ENCODE results near the gene GLT6D1. TPM values are rescaled to one million over a fixed set of nuclear protein-coding genes. Genes with fewer than 3 reads are reported as not detected.

GLT6D1 gene
- total and polyA plus RNA-seq, 2 of the 4 experiments (the other 2 are of a cell fraction), result not detected

DNA sequence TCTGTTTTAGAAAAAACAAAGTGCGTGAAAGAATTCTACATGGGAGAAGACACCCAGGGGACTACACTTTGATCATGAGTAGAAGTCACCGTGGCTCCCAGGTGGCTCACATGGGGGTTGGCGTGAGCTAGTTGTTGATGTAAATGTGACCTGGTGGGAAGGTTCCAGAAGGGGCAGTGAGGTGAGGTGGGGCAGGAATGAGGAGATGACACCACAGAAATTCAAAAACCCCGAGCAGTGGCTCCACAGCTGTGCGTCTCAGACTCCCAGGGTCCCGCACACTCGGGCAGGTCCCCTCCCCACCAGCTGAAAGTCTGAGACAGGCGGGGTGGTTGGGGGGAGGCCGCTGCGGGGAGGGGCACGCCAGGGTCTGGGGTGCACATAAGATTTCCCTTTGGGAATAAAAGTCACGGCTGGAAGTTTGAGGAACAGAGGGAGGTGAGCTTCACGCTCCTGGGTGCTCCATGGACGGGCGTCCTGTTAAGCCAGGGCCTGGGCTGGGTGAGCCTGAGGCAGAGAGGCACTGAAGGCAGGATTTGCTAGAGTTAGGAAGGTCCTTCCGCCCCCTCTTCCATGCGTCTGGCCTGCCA is 29.9 kb downstream of the GLT6D1 start:
- POLR2A ChIA-PET (ENCODE audit: unreplicated experiment), result no interaction called here
- Histone ChIP-seq H3K79me1 (ENCODE audit: low read depth in 1 of 2, low read length in 2 of 2) (no peaks in the 10 kb centered on the region), H3K9me1 (ENCODE audit: insufficient read depth, low read length) (no peaks in the 10 kb centered on the region)

More for the DNA sequence above, 29.9 kb downstream of the GLT6D1 start:
- H3K27me3 ChIP-seq (ENCODE audit: control insufficient read depth, insufficient read depth, low read length), result no peaks in the 10 kb centered on the region; the same call in 1 of the 2 replicates
- H3K14ac ChIP-seq (replicated peaks; ENCODE audit: low read depth, low read length), result no peak overlapping the region
- WGBS, 2 experiments (ENCODE audit: extremely low coverage in 2 of 2, insufficient read length in 1 of 2), result 74% methylated on average over 2 of the region's 17 CpGs; no CpG with 5 or more reads in 1 of the 2 experiments
- H2BK20ac ChIP-seq (ENCODE audit: low read depth, low read length), result no peak overlapping the region
- dilution Hi-C loops (cut with HindIII; ENCODE audit: low sequenced_read_pairs, unreplicated experiment), result no loop called here
- H3K4me2 ChIP-seq (ENCODE audit: low read depth, low read length), result no peak overlapping the region
- H3K4me1 ChIP-seq (ENCODE audit: control insufficient read depth, insufficient read depth, low read length), result no peaks in the 10 kb centered on the region
- no peak for TF ChIP-seq MAZ (IDR thresholded peaks at IDR 0.05; ENCODE audit: borderline replicate concordance, low read depth, low read length)
- no peak overlapping the region for H3K18ac ChIP-seq (ENCODE audit: low read depth, low read length)
- H3K9me3 ChIP-seq (ENCODE audit: control insufficient read depth, insufficient read depth, low read length), result no peaks in the 10 kb centered on the region
- no peaks in the 10 kb centered on the region for H4K20me1 ChIP-seq (ENCODE audit: insufficient read depth, low read length)
- H4K91ac ChIP-seq (ENCODE audit: insufficient read depth, low read depth, low read length), result no peak overlapping the region
- H3K9ac ChIP-seq (ENCODE audit: low read depth, low read length), result no peak overlapping the region
- H3K56ac ChIP-seq (ENCODE audit: extremely low read depth, insufficient read depth, low read length), result no peak overlapping the region
- no peak overlapping the region for H2BK5ac ChIP-seq (ENCODE audit: low read depth, low read length, poor library complexity, severe bottlenecking)
- no peak overlapping the region for H2AFZ ChIP-seq (replicated peaks; ENCODE audit: low read length, poor library complexity)
- in situ Hi-C loops (cut with MboI; ENCODE audit: low sequenced_read_pairs), result loop anchor here (25.0 kb wide), 1 partner anchor 328 kb away; no protein-coding TSS in a partner anchor
- H2BK15ac ChIP-seq (ENCODE audit: low read depth, low read length), result no peak overlapping the region
- no peak overlapping the region for H2BK120ac ChIP-seq (ENCODE audit: low read depth, low read length)
- no peak overlapping the region for H3K4me3 ChIP-seq (ENCODE audit: insufficient read depth, low read depth, low read length)
- H3K23ac ChIP-seq (ENCODE audit: low read depth, low read length), result no peak overlapping the region
- no peak overlapping the region for H4K5ac ChIP-seq (ENCODE audit: low read depth, low read length)
- no peak overlapping the region for H2AK9ac ChIP-seq (replicated peaks; ENCODE audit: low read depth, low read length, poor library complexity)
- CTCF ChIA-PET, result no interaction called here
- ATAC-seq (ENCODE audit: low read depth) (no peak), DNase-seq (no peak)
- intact Hi-C loops (cut with micrococcal nuclease), result loop anchor here (10.0 kb wide), 1 partner anchor 185 kb away; no protein-coding TSS in a partner anchor
- no peaks in the 10 kb centered on the region for H3K36me3 ChIP-seq (ENCODE audit: control insufficient read depth, insufficient read depth, low read length)
- H3K4ac ChIP-seq (ENCODE audit: low read depth, low read length), result no peak overlapping the region
- no peak overlapping the region for H4K8ac ChIP-seq (ENCODE audit: low read depth in 2 of 2, low read length in 2 of 2)
- BruUV-seq (replicated peaks), result no TSS peak
- H3K27ac ChIP-seq (ENCODE audit: insufficient read depth, low read length), result no peak overlapping the region
- no peak overlapping the region for H2AK5ac ChIP-seq (ENCODE audit: low read depth, low read length)

Data from IMR-90 (cell line).